ENCODE data around the gene DNAJC25.
"Not testable (repeated sequence)": the region's sequence is repeated elsewhere in the genome, so short reads cannot be mapped to it uniquely, and the experiment has no call there.

DNAJC25 gene

GRCh38 chr9:111631214-111631971, at the start of gene DNAJC25:
DNAJC25 (plus strand) TSS chr9:111631334; CDS start chr9:111631408, 74 bp downstream.
- DNase-seq (ENCODE audit: low spot score), result peak; percentile 100

- DNase-seq (ENCODE audit: low spot score), result peak; percentile 38
Measured at GRCh38 chr9:111582888-111583287, 48.2 kb upstream of the DNAJC25 start.

GRCh38 chr9:111586378-111586777, 44.8 kb upstream of the DNAJC25 start:
- no peak for DNase-seq (ENCODE audit: low spot score)

DNA sequence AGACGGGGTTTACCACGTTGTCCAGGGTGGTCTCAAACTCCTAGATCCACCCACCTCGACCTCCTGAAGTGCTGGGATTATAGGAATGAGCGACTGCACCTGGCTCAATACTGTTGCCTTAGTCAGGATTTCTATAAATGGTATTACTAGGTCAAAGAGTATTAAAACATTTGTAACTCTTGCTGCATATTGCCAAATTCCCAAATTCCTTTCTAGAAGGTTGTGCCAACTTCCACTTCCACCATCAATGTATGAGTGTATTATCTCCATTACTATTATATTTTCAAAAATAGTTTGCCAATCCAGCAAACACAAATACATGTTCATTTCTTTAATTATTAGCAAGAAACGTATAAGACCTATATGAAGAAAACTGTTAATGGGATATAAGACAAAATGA, 42.3 kb upstream of the DNAJC25 start:
- DNase-seq (ENCODE audit: low spot score), result no peak

GRCh38 chr9:111597852-111598732, 33.0 kb upstream of the DNAJC25 start:
- peak; percentile 47 for DNase-seq (ENCODE audit: low spot score)

GRCh38 chr9:111598733-111599091, 32.4 kb upstream of the DNAJC25 start:
- peak; percentile 30 for DNase-seq (ENCODE audit: low spot score)

DNA sequence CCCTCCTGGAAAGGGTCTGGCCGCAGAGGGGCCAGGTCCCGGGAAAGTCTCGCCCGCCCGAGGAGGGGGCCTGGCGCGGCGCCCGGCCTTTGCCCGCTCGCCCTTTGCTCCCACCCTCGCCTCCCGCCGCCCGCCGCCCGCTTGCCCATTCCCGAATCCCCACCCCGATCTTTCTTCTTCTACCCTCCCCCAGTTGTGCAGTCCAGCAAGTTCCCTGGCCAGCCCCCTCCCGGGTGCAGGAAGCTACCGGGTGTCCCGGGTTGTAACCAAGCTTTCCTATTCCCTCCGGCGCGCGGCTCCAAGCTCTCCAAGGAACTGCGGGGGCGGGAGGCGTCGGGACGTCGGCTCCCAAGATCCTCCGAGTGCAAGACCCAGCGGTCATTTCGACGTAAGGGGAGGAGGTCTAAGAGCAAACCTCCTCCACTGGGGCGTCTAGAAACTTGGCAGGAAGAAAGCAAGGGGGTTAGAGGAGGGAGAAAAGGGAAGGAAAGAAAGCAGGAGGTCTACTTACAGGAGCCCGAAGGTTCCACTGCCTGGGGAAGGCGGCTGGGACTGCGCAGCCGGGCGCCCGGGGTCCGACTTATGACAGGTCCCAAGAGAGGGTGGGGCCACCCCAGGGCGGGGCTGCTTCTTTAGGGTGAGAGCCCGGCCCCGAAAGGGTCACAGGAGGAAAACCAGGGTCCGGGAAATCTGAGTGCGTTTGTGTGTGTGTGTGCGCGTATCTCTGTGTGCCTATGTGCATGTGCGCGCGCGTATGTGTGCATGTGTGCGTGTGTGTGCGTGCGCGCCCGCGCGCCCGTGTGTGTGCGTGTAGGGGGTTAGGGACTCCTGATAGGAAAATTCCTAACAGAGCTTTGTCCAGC, 31.8 kb upstream of the DNAJC25 start, which contains the start of gene PTGR1:
Gene PTGR1 (minus strand): TSS at position 556 of the 863 bp plus-strand sequence. CDS start 2,225 bp downstream, outside the sequence.
- DNase-seq (ENCODE audit: low spot score), result peak; percentile 89

- DNase-seq (ENCODE audit: low spot score), result no peak
Measured at GRCh38 chr9:111599955-111600343, 31.2 kb upstream of the DNAJC25 start.

- DNase-seq (ENCODE audit: low spot score), result no peak
Measured at GRCh38 chr9:111601237-111602018, 29.7 kb upstream of the DNAJC25 start.

GRCh38 chr9:111603041-111603440, 28.1 kb upstream of the DNAJC25 start:
- no peak for DNase-seq (ENCODE audit: low spot score)

DNA sequence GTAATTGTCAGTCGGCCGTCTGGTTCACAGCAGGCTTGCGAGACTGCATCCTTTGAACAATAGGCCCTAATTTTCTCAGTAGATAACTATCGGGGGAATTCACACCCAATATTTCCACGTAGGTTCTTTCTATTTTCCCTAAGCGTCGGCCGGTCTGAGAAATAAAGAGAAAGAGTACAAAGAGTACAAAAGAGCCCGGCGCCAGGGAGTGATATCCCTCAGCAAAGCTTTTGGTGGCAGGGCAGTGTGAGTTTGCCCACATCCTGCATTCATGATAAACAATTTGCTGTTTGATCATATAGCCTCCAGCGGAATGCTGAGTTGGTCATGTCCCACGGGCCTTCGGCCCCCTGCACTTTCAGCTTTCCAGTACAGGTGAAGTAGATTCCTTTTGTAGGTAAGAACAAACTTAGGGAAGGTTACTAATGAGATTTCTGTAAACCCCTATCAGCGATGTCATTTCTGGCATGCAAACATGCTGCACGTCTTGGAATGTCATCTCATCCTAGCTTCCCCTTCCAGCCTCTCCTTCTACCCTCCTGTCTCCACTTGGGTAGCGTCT, 27.0 kb upstream of the DNAJC25 start:
- no peak for DNase-seq (ENCODE audit: low spot score)

GRCh38 chr9:111605041-111605559, 26.0 kb upstream of the DNAJC25 start:
- no peak for DNase-seq (ENCODE audit: low spot score)

- DNase-seq (ENCODE audit: low spot score), result no peak
Measured at GRCh38 chr9:111610149-111610548, 21.0 kb upstream of the DNAJC25 start.

- DNase-seq (ENCODE audit: low spot score), result no peak
Measured at GRCh38 chr9:111610845-111611244, 20.3 kb upstream of the DNAJC25 start.

GRCh38 chr9:111613436-111614040, 17.6 kb upstream of the DNAJC25 start:
- no peak for DNase-seq (ENCODE audit: low spot score)

DNA sequence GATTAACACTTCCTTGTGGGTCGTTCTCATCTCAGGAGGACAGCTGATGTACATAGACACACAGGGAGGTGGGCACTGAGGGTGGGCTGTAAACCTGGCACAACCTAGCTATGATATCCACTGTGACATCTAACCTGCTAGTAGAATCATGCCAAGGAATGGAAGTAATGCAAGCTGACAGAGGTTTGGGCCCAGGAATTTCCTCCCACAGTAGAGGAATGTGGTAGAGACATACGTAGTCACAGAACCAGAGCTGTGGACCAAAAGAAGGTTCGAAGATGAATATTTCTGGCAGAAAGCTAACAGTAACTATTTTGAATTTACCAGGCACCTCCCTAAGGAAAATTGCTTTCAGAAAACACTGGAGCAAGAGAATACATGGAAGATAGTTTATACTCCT, 15.2 kb upstream of the DNAJC25 start:
- DNase-seq (ENCODE audit: low spot score), result peak; percentile 32

DNA sequence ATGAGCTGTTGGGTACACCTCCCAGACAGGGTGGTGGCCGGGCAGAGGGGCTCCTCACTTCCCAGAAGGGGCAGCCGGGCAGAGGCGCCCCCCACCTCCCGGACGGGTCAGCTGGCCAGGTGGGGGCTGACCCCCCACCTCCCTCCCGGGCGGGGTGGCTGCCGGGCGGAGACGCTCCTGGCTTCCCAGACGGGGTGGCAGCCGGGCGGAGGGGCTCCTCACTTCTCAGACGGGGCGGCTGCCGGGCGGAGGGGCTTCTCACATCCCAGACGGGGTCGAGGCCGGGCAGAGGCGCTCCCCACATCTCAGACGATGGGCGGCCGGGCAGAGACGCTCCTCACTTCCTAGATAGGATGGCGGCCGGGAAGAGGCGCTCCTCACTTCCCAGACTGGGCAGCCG, 13.8 kb upstream of the DNAJC25 start:
- not testable (repeated sequence) for DNase-seq (ENCODE audit: low spot score)

GRCh38 chr9:111621895-111622480, 9.1 kb upstream of the DNAJC25 start:
- DNase-seq (ENCODE audit: low spot score), result peak; percentile 67

GRCh38 chr9:111622626-111623025, 8.5 kb upstream of the DNAJC25 start:
- peak; percentile 84 for DNase-seq (ENCODE audit: low spot score)
